H9 (cell line): ENCODE data around the gene NFYC. TPM values are rescaled to one million over a fixed set of nuclear protein-coding genes. Genes with fewer than 3 reads are reported as not detected.

Experiments used
- DNase-seq: peaks from one replicate; pipeline ENCODE4 v3.0.0-alpha.2; 2017
- H2AFZ ChIP-seq: one replicate; pipeline ENCODE4 v1.6.1; 2013; ENCODE audit warnings: mild to moderate bottlenecking, low read length, control low read depth, moderate library complexity
- H2AK5ac ChIP-seq: 2 replicates; pipeline ENCODE4 v1.6.1; 2013; ENCODE audit warnings: low read length, control low read depth, mixed read lengths; ENCODE audit not compliant: insufficient read length
- H2BK120ac ChIP-seq: one replicate; pipeline ENCODE4 v1.6.1; 2013; ENCODE audit warnings: low read depth, mild to moderate bottlenecking, low read length, control low read depth, inconsistent platforms; ENCODE audit not compliant: poor library complexity, severe bottlenecking
- H2BK12ac ChIP-seq: 2 replicates; pipeline ENCODE4 v1.6.1; 2013; ENCODE audit warnings: low read length, control low read depth, mixed read lengths, low read depth; ENCODE audit not compliant: insufficient read length
- H2BK15ac ChIP-seq: 2 replicates; pipeline ENCODE4 v1.6.1; 2013; ENCODE audit warnings: low read depth, low read length, control low read depth
- H2BK20ac ChIP-seq: one replicate; pipeline ENCODE4 v1.6.1; 2013; ENCODE audit warnings: low read depth, mild to moderate bottlenecking, low read length, control low read depth, inconsistent platforms; ENCODE audit not compliant: poor library complexity, severe bottlenecking
- H2BK5ac ChIP-seq: 2 replicates; pipeline ENCODE4 v1.6.1; 2013; ENCODE audit warnings: low read length, control low read depth, mixed read lengths; ENCODE audit not compliant: insufficient read length
- H3K14ac ChIP-seq: 2 replicates; pipeline ENCODE4 v1.6.1; 2013; ENCODE audit warnings: low read length, control low read depth; ENCODE audit not compliant: insufficient read depth
- H3K18ac ChIP-seq: 2 replicates; pipeline ENCODE4 v1.6.1; 2013; ENCODE audit warnings: low read depth, mild to moderate bottlenecking, mixed read lengths, low read length, control low read depth; ENCODE audit not compliant: insufficient read length
- H3K23ac ChIP-seq: 2 replicates; pipeline ENCODE4 v1.6.1; 2013; ENCODE audit warnings: low read length, control low read depth, mixed read lengths, low read depth; ENCODE audit not compliant: insufficient read length
- H3K23me2 ChIP-seq: 2 replicates; pipeline ENCODE4 v1.6.1; 2013; ENCODE audit warnings: low read depth, mild to moderate bottlenecking, mixed read lengths, low read length, control low read depth; ENCODE audit not compliant: insufficient read length, poor library complexity, severe bottlenecking
- H3K27ac ChIP-seq: 2 replicates; pipeline ENCODE4 v1.5.1; 2013; ENCODE audit warnings: low read length, control low read depth, mixed read lengths, low read depth; ENCODE audit not compliant: insufficient read length
- H3K27me3 ChIP-seq: 2 replicates; pipeline ENCODE4 v1.6.1; 2013; ENCODE audit warnings: low read length, control low read depth, inconsistent platforms; ENCODE audit not compliant: insufficient read depth
- H3K4ac ChIP-seq: 2 replicates; pipeline ENCODE4 v1.6.1; 2013; ENCODE audit warnings: low read depth, mild to moderate bottlenecking, control low read depth, inconsistent platforms, low read length, moderate library complexity
- H3K4me1 ChIP-seq: 2 replicates; pipeline ENCODE4 v1.6.1; 2013; ENCODE audit warnings: low read length, control low read depth, inconsistent platforms; ENCODE audit not compliant: insufficient read depth
- H3K4me2 ChIP-seq: 2 replicates; pipeline ENCODE4 v1.6.1; 2013; ENCODE audit warnings: low read length, control low read depth, mixed read lengths; ENCODE audit not compliant: insufficient read length, insufficient read depth
- H3K56ac ChIP-seq: 2 replicates; pipeline ENCODE4 v1.6.1; 2013; ENCODE audit warnings: low read depth, mild to moderate bottlenecking, mixed read lengths, low read length, control low read depth; ENCODE audit not compliant: insufficient read length
- H3K79me1 ChIP-seq: 2 replicates; pipeline ENCODE4 v1.6.1; 2013; ENCODE audit warnings: low read depth, mild to moderate bottlenecking, moderate library complexity, low read length, control low read depth, inconsistent platforms; ENCODE audit not compliant: insufficient read depth, poor library complexity, severe bottlenecking
- H3K79me2 ChIP-seq: 2 replicates; pipeline ENCODE4 v1.6.1; 2013; ENCODE audit warnings: low read length, control low read depth, inconsistent platforms; ENCODE audit not compliant: insufficient read depth
- H3K9ac ChIP-seq: 2 replicates; pipeline ENCODE4 v1.6.1; 2013; ENCODE audit warnings: low read length, control low read depth, mixed read lengths; ENCODE audit not compliant: insufficient read length; ENCODE audit errors: extremely low read depth
- H3K9me3 ChIP-seq: one replicate; pipeline ENCODE4 v1.6.1; 2013; ENCODE audit warnings: low read depth, low read length, inconsistent platforms; ENCODE audit not compliant: control insufficient read depth
- H3T11ph ChIP-seq: one replicate; pipeline ENCODE4 v1.6.1; 2013; ENCODE audit warnings: mild to moderate bottlenecking, low read length, control low read depth, inconsistent platforms
- H4K20me1 ChIP-seq: one replicate; pipeline ENCODE4 v1.6.1; 2013; ENCODE audit not compliant: control insufficient read depth, insufficient read length, insufficient read depth
- H4K5ac ChIP-seq: 2 replicates; pipeline ENCODE4 v1.6.1; 2013; ENCODE audit warnings: low read depth, mild to moderate bottlenecking, mixed read lengths, low read length, control low read depth; ENCODE audit not compliant: insufficient read length
- H4K8ac ChIP-seq: replicated peaks from 2 replicates; pipeline ENCODE4 v1.6.1; 2013; ENCODE audit warnings: low read length, control low read depth, mixed read lengths, low read depth; ENCODE audit not compliant: insufficient read length
- H4K91ac ChIP-seq: 2 replicates; pipeline ENCODE4 v1.6.1; 2013; ENCODE audit warnings: low read depth, mild to moderate bottlenecking, moderate library complexity, mixed read lengths, low read length, control low read depth; ENCODE audit not compliant: insufficient read length
- H3K27ac Mint-ChIP-seq, 3 experiments: 2 replicates in 2 of 3; 3 replicates in 1 of 3; pipeline ENCODE4 v1.8.0; 2020 to 2021; ENCODE audit warnings: mixed read lengths in 3 of 3, mild to moderate bottlenecking in 1 of 3, moderate library complexity in 1 of 3
- H3K27me3 Mint-ChIP-seq: 2 replicates; pipeline ENCODE4 v1.8.0; 2021; ENCODE audit warnings: low read depth, mild to moderate bottlenecking, moderate library complexity, mixed read lengths
- H3K36me3 Mint-ChIP-seq, 3 experiments: 2 replicates in 2 of 3; 3 replicates in 1 of 3; pipeline ENCODE4 v1.8.0; 2020 to 2021; ENCODE audit warnings: low read depth in 3 of 3, mixed read lengths in 3 of 3; ENCODE audit not compliant: insufficient read depth in 1 of 3
- H3K4me1 Mint-ChIP-seq, 2 experiments: 2 replicates each; pipeline ENCODE4 v1.8.0; 2020; ENCODE audit warnings: mixed read lengths in 2 of 2
- H3K4me3 Mint-ChIP-seq, 2 experiments: 2 replicates in 1 of 2; 3 replicates in 1 of 2; pipeline ENCODE4 v1.8.0; 2020 to 2021; ENCODE audit warnings: mild to moderate bottlenecking in 2 of 2, mixed read lengths in 2 of 2, moderate library complexity in 1 of 2
- H3K9me3 Mint-ChIP-seq, 2 experiments: 2 replicates in 1 of 2; 3 replicates in 1 of 2; pipeline ENCODE4 v1.8.0; 2020; ENCODE audit warnings: mild to moderate bottlenecking in 2 of 2, mixed read lengths in 2 of 2, moderate library complexity in 1 of 2
- CTCF ChIP-seq: fragments of 200-600 bp; sonication (generic); conservative IDR thresholded peaks from 3 replicates; pipeline ENCODE4 v1.8.0; 2021; ENCODE audit warnings: antibody characterized with exemption, mild to moderate bottlenecking
- WGBS: extraction: QIAGEN DNeasy Blood & Tissue Kit; methylation state at CpG from one replicate; pipeline ENCODE4 v1.1.7; 2013; ENCODE audit warnings: missing lambda C conversion rate, low lambda C conversion rate, mixed read lengths; ENCODE audit not compliant: insufficient read length; ENCODE audit errors: extremely low coverage; 5-methylcytosine and 5-hydroxymethylcytosine counted together
- total RNA-seq: library from RNA; stranded (reverse); gene quantifications from 2 replicates; pipeline ENCODE4 v1.2.1, GENCODE V29; 2021

NFYC gene
- total RNA-seq, 1 experiment from 2014 or later = 54.7 TPM

GRCh38 chr1:40796939-40797667 is 105.6 kb downstream of the NFYC start:
- Histone ChIP-seq H3K23me2 (no peaks in the 10 kb centered on the region), H3K4me2 (no peak overlapping the region), H3K4ac (no peak overlapping the region), H3K27ac (no peak overlapping the region), H4K20me1 (no peaks in the 10 kb centered on the region), H2BK15ac (no peak overlapping the region), H3K79me1 (no peaks in the 10 kb centered on the region), H2BK12ac (no peak overlapping the region), H2BK20ac (no peak overlapping the region), H3K9ac (no peak overlapping the region), H3K14ac (no peak overlapping the region), H2AK5ac (no peak overlapping the region), H2AFZ (no peak overlapping the region), H3K79me2 (no peaks in the 10 kb centered on the region), H3K27me3 (no peaks in the 10 kb centered on the region), H3K23ac (no peak overlapping the region), H3T11ph (no peak overlapping the region), H2BK120ac (no peak overlapping the region), H4K8ac (no peak overlapping the region), H4K5ac (no peak overlapping the region), H3K56ac (no peak overlapping the region), H2BK5ac (no peak overlapping the region), H4K91ac (no peak overlapping the region), H3K9me3 (no peaks in the 10 kb centered on the region), H3K4me1 (no peaks in the 10 kb centered on the region), H3K18ac (no peak overlapping the region)
- Mint-ChIP-seq H3K27me3 (peaks cover 23% of the 10 kb centered on the region), H3K9me3 (no peaks in the 10 kb centered on the region), H3K27ac (no peak overlapping the region), H3K4me3 (peak overlapping the region in 1 of 2 experiments; percentile 8; a peak in 1 of 5 replicates), H3K36me3 (no peaks in the 10 kb centered on the region), H3K4me1 (peaks cover 27 to 56% of the 10 kb centered on the region in 2 experiments)
- no CpG with 5 or more reads among the region's 9 CpGs for WGBS
- no peak for TF ChIP-seq CTCF
- no peak for DNase-seq
